Liver (tissue), 9 donors: ENCODE data around the gene RPS14. TPM values are rescaled to one million over a fixed set of nuclear protein-coding genes. Genes with fewer than 3 reads are reported as not detected.

Experiments
- DNase-seq: peaks from one replicate; pipeline ENCODE4 v3.0.0-alpha.2; 2017; ENCODE audit warnings: low spot score
- H3K27ac ChIP-seq, 2 donors: one replicate each; pipeline ENCODE4 v1.7.0; 2013; ENCODE audit warnings: inconsistent platforms in 2 of 2, low read length in 2 of 2, control low read depth in 1 of 2, low read depth in 1 of 2, mild to moderate bottlenecking in 1 of 2
- H3K27me3 ChIP-seq, 4 donors: one replicate each; pipeline versions ENCODE4 v1.6.1 to v1.7.0; 2013; ENCODE audit warnings: low read length in 3 of 4, inconsistent platforms in 1 of 4, mild to moderate bottlenecking in 1 of 4, moderate library complexity in 1 of 4; ENCODE audit not compliant: control insufficient read depth in 4 of 4, insufficient read depth in 4 of 4
- H3K36me3 ChIP-seq, 4 donors: one replicate each; pipeline versions ENCODE4 v1.6.1 to v1.7.0; 2013; ENCODE audit warnings: low read length in 3 of 4, mild to moderate bottlenecking in 3 of 4, low read depth in 1 of 4, moderate library complexity in 1 of 4; ENCODE audit not compliant: control insufficient read depth in 4 of 4, insufficient read depth in 3 of 4
- H3K4me1 ChIP-seq, 4 donors: one replicate each; pipeline versions ENCODE4 v1.6.1 to v1.7.0; 2013; ENCODE audit warnings: low read length in 3 of 4, mild to moderate bottlenecking in 3 of 4, moderate library complexity in 1 of 4; ENCODE audit not compliant: control insufficient read depth in 4 of 4, insufficient read depth in 4 of 4
- H3K4me3 ChIP-seq, 3 donors: one replicate each; pipeline versions ENCODE4 v1.6.1 to v1.7.0; 2013; ENCODE audit warnings: low read length in 3 of 3, control low read depth in 1 of 3, low read depth in 1 of 3, mild to moderate bottlenecking in 1 of 3
- H3K9ac ChIP-seq, 2 donors: one replicate each; pipeline ENCODE4 v1.7.0; 2013; ENCODE audit warnings: low read length in 2 of 2, mild to moderate bottlenecking in 2 of 2, moderate library complexity in 2 of 2, control low read depth in 1 of 2, low read depth in 1 of 2
- H3K9me3 ChIP-seq, 4 donors: one replicate each; pipeline versions ENCODE4 v1.6.1 to v1.7.0; 2013; ENCODE audit warnings: low read length in 3 of 4; ENCODE audit not compliant: control insufficient read depth in 4 of 4
- CTCF ChIP-seq: fragments of 150-350 bp; IDR thresholded peaks from 2 replicates; pipeline ENCODE4 v1.5.1; 2017; ENCODE audit warnings: improper control_type of control experiment, low read depth, low read length; ENCODE audit not compliant: missing input control
- EGR1 ChIP-seq, 2 donors: IDR thresholded peaks; 2 replicates each; pipeline ENCODE4 v1.6.1; 2016 to 2018; ENCODE audit warnings: antibody characterized with exemption in 2 of 2, low read depth in 2 of 2
- FOXA1 ChIP-seq: IDR thresholded peaks from 2 replicates; pipeline ENCODE4 v1.6.1; 2016; ENCODE audit warnings: antibody characterized with exemption
- FOXA2 ChIP-seq: IDR thresholded peaks from 2 replicates; pipeline ENCODE4 v1.6.1; 2016; ENCODE audit warnings: antibody characterized with exemption
- GABPA ChIP-seq, 2 donors: IDR thresholded peaks in 1 of 2; conservative IDR thresholded peaks in 1 of 2; 2 replicates each; pipeline ENCODE4 v1.6.1; 2016; ENCODE audit warnings: antibody characterized with exemption in 2 of 2, mild to moderate bottlenecking in 1 of 2, moderate library complexity in 1 of 2
- HNF4A ChIP-seq, 2 donors: conservative IDR thresholded peaks; 2 replicates each; pipeline ENCODE4 v1.6.1; 2016; ENCODE audit warnings: antibody characterized with exemption in 2 of 2, mild to moderate bottlenecking in 2 of 2
- HNF4G ChIP-seq: IDR thresholded peaks from 2 replicates; pipeline ENCODE4 v1.6.1; 2016; ENCODE audit warnings: antibody characterized with exemption
- JUND ChIP-seq, 2 donors: IDR thresholded peaks; 2 replicates each; pipeline ENCODE4 v1.6.1; 2016; ENCODE audit warnings: antibody characterized with exemption in 2 of 2
- NR2F2 ChIP-seq: IDR thresholded peaks from 2 replicates; pipeline ENCODE4 v1.6.1; 2016; ENCODE audit warnings: antibody characterized with exemption
- RAD21 ChIP-seq, 2 donors: IDR thresholded peaks; 2 replicates each; pipeline ENCODE4 v1.6.1; 2016; ENCODE audit warnings: antibody characterized with exemption in 2 of 2, mild to moderate bottlenecking in 2 of 2
- RXRA ChIP-seq, 2 donors: IDR thresholded peaks; 2 replicates each; pipeline ENCODE4 v1.6.1; 2017 to 2018; ENCODE audit warnings: antibody characterized with exemption in 2 of 2, mild to moderate bottlenecking in 1 of 2
- SP1 ChIP-seq: IDR thresholded peaks from 2 replicates; pipeline ENCODE4 v1.6.1; 2018; ENCODE audit warnings: antibody characterized with exemption, mild to moderate bottlenecking
- TAF1 ChIP-seq: conservative IDR thresholded peaks from 2 replicates; pipeline ENCODE4 v1.6.1; 2016; ENCODE audit warnings: antibody characterized with exemption, mild to moderate bottlenecking
- YY1 ChIP-seq: IDR thresholded peaks from 2 replicates; pipeline ENCODE4 v1.6.1; 2016; ENCODE audit warnings: antibody characterized with exemption, mild to moderate bottlenecking
- ZBTB33 ChIP-seq: IDR thresholded peaks from 2 replicates; pipeline ENCODE4 v1.6.1; 2016; ENCODE audit warnings: antibody characterized with exemption
- WGBS: extraction: QIAGEN DNeasy Blood & Tissue Kit; methylation state at CpG from one replicate; pipeline ENCODE4 v1.1.7; 2013; 5-methylcytosine and 5-hydroxymethylcytosine counted together
- polyA plus RNA-seq, 2 donors: library from polyadenylated mRNA; stranded (reverse) in 1 of 2; unstranded in 1 of 2; fragments of 200-250 nt in 1 of 2; fragments of >200 nt in 1 of 2; fragmentation: Nextera tagmentation in 1 of 2; extraction: Ambion mirVana in 1 of 2; gene quantifications; one replicate each; pipeline versions ENCODE4 v1.2.1 to v1.2.3, GENCODE V29; 2013 to 2015
- total RNA-seq, 2 donors: library from RNA; depleted of rRNA; stranded (reverse); fragments of >200 nt; gene quantifications; one replicate each; pipeline ENCODE4 v1.2.3, GENCODE V29; 2014
- TF ChIP-seq, protein P1 (sequence below): IDR thresholded peaks from 2 replicates; pipeline ENCODE4 v1.6.1; 2016; ENCODE audit warnings: antibody characterized with exemption, mild to moderate bottlenecking
- TF ChIP-seq, protein P2 (sequence below): IDR thresholded peaks from 2 replicates; pipeline ENCODE4 v1.6.1; 2016; ENCODE audit warnings: antibody characterized with exemption
- TF ChIP-seq, protein P3 (sequence below): IDR thresholded peaks from 2 replicates; pipeline ENCODE4 v1.6.1; 2016; ENCODE audit warnings: antibody characterized with exemption
- donor health status: healthy.
- donor health status: healthy.
- donor health status: healthy.
- donor health status: healthy.
- donor health status: healthy.

Gene RPS14
- total and polyA plus RNA-seq, 4 donors: 609 to 956 (median 885) TPM

DNA sequence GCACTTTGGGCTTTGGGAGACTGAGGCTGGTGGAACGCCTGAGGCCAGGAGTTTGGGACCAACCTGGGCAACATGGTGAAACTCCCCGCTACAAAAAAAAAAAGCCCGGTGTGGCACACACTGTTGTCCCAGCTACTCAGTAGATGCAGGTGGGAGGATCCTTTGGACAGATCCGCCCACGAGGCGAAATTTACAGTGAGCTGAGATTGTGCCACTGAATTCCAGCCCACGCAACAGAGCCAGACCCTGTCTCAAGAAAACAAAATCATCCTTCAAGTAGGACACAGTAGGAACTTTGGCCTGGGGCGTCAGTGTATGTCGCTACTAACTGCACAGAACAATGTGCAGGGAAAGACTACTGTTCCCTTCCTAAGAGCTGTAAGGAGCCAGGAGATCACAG, 4.8 kb downstream of the RPS14 start:
- peaks cover 0 to 13% (median 11%) of the 10 kb centered on the region in 4 donors for H3K4me1 ChIP-seq
- H3K27me3 ChIP-seq: no peaks in the 10 kb centered on the region
- H3K27ac ChIP-seq: no peak overlapping the region
- no peak overlapping the region for H3K4me3 ChIP-seq
- WGBS: 92% methylated on average over 9 of the region's 9 CpGs
- no peak overlapping the region for H3K9ac ChIP-seq
- H3K36me3 ChIP-seq: peaks cover 17 to 52% (median 51%) of the 10 kb centered on the region in 4 donors
- no peak for TF ChIP-seq HNF4A (conservative IDR thresholded peaks at IDR 0.05)
- no peak for TF ChIP-seq RXRA (IDR thresholded peaks at IDR 0.05)
- TF ChIP-seq CTCF: no peak
- no peak for TF ChIP-seq FOXA2
- TF ChIP-seq EGR1 (IDR thresholded peaks at IDR 0.05; ENCODE audit: low read depth in 2 of 2): no peak
- no peak for TF ChIP-seq NR2F2
- TF ChIP-seq, protein P1, sequence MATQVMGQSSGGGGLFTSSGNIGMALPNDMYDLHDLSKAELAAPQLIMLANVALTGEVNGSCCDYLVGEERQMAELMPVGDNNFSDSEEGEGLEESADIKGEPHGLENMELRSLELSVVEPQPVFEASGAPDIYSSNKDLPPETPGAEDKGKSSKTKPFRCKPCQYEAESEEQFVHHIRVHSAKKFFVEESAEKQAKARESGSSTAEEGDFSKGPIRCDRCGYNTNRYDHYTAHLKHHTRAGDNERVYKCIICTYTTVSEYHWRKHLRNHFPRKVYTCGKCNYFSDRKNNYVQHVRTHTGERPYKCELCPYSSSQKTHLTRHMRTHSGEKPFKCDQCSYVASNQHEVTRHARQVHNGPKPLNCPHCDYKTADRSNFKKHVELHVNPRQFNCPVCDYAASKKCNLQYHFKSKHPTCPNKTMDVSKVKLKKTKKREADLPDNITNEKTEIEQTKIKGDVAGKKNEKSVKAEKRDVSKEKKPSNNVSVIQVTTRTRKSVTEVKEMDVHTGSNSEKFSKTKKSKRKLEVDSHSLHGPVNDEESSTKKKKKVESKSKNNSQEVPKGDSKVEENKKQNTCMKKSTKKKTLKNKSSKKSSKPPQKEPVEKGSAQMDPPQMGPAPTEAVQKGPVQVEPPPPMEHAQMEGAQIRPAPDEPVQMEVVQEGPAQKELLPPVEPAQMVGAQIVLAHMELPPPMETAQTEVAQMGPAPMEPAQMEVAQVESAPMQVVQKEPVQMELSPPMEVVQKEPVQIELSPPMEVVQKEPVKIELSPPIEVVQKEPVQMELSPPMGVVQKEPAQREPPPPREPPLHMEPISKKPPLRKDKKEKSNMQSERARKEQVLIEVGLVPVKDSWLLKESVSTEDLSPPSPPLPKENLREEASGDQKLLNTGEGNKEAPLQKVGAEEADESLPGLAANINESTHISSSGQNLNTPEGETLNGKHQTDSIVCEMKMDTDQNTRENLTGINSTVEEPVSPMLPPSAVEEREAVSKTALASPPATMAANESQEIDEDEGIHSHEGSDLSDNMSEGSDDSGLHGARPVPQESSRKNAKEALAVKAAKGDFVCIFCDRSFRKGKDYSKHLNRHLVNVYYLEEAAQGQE: no peak
- TF ChIP-seq JUND (IDR thresholded peaks at IDR 0.05): no peak
- TF ChIP-seq ZBTB33: no peak
- no peak for TF ChIP-seq RAD21 (IDR thresholded peaks at IDR 0.05)
- TF ChIP-seq SP1: no peak
- no peak for TF ChIP-seq TAF1
- TF ChIP-seq, protein P2, sequence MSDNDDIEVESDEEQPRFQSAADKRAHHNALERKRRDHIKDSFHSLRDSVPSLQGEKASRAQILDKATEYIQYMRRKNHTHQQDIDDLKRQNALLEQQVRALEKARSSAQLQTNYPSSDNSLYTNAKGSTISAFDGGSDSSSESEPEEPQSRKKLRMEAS: no peak
- no peak for TF ChIP-seq YY1
- no peak for TF ChIP-seq FOXA1
- no peak for TF ChIP-seq GABPA (IDR thresholded peaks at IDR 0.05 in 1 of 2, conservative IDR thresholded peaks at IDR 0.05 in 1 of 2)
- no peak for TF ChIP-seq HNF4G
- TF ChIP-seq, protein P3, sequence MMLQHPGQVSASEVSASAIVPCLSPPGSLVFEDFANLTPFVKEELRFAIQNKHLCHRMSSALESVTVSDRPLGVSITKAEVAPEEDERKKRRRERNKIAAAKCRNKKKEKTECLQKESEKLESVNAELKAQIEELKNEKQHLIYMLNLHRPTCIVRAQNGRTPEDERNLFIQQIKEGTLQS: no peak
- no peaks in the 10 kb centered on the region for H3K9me3 ChIP-seq
- DNase-seq: no peak
